ENCODE measurements around the gene GIPC3. TPM values are rescaled to one million over a fixed set of nuclear protein-coding genes. Genes with fewer than 3 reads are reported as not detected.
A peak's percentile ranks its signal among the peaks of the same experiment; 100 is the strongest.
"Not testable (repeated sequence)": the region's sequence is repeated elsewhere in the genome, so short reads cannot be mapped to it uniquely, and the experiment has no call there.

The GIPC3 gene
- total RNA-seq, 6 donors from 2014 or later, result 0.91 to 5.2 (median 1.4) TPM

GRCh38 chr19:3622224-3622623 is 36.9 kb downstream of the GIPC3 start:
- H3K4me3 ChIP-seq, result no peak overlapping the region
- H3K9me3 ChIP-seq, result no peaks in the 10 kb centered on the region
- H3K27me3 ChIP-seq, result no peaks in the 10 kb centered on the region
- H3K27ac ChIP-seq, result no peak overlapping the region
- WGBS, 2 donors, result 82 to 88% methylated on average over 12 of the region's 12 CpGs
- ATAC-seq (ENCODE audit: low FRiP score in 2 of 2), result no peak
- TF ChIP-seq POLR2AphosphoS5 (IDR thresholded peaks at IDR 0.05), result no peak
- no peak for DNase-seq
- peaks cover 26 to 39% (median 27%) of the 10 kb centered on the region in 4 donors for H3K4me1 ChIP-seq
- H3K36me3 ChIP-seq, result peaks cover 6 to 55% (median 42%) of the 10 kb centered on the region in 4 donors

- no peak for ATAC-seq (ENCODE audit: low FRiP score in 2 of 2)
- Histone ChIP-seq H3K27me3 (no peaks in the 10 kb centered on the region), H3K36me3 (peaks cover 6 to 51% (median 40%) of the 10 kb centered on the region in 4 donors), H3K9me3 (no peaks in the 10 kb centered on the region), H3K4me3 (no peak overlapping the region), H3K4me1 (peaks cover 21 to 34% (median 23%) of the 10 kb centered on the region in 4 donors), H3K27ac (no peak overlapping the region)
- 91 to 95% methylated on average over 29 to 34 of the region's 34 CpGs for WGBS, 2 donors
- no peak for TF ChIP-seq POLR2AphosphoS5 (IDR thresholded peaks at IDR 0.05)
- no peak for TF ChIP-seq CTCF (IDR thresholded peaks at IDR 0.05)
- TF ChIP-seq EP300 (IDR thresholded peaks at IDR 0.05), result no peak
- no peak for TF ChIP-seq POLR2A (IDR thresholded peaks at IDR 0.05)
- DNase-seq, result peak in 1 of 2 donors; percentile 86
These were observed 38.4 kb downstream of the GIPC3 start for GRCh38 chr19:3623716-3624115.

GRCh38 chr19:3625996-3626472 is 40.8 kb downstream of the GIPC3 start:
- no peaks in the 10 kb centered on the region for H3K9me3 ChIP-seq
- H3K4me1 ChIP-seq, result peaks cover 21 to 30% (median 23%) of the 10 kb centered on the region in 4 donors
- TF ChIP-seq POLR2A (IDR thresholded peaks at IDR 0.05) (no peak), POLR2AphosphoS5 (IDR thresholded peaks at IDR 0.05) (no peak)
- H3K4me3 ChIP-seq, result peak overlapping the region; percentile 94 to 98 (median 96)
- H3K27me3 ChIP-seq, result no peaks in the 10 kb centered on the region
- peak overlapping the region; percentile 86 to 94 (median 92) for H3K27ac ChIP-seq
- H3K36me3 ChIP-seq, result peaks cover 6 to 31% (median 21%) of the 10 kb centered on the region in 4 donors
- peak in 1 of 2 donors; percentile 5 for ATAC-seq (ENCODE audit: low FRiP score in 2 of 2)
- 2 to 3% methylated on average over 21 of the region's 21 CpGs for WGBS, 2 donors
- no peak for DNase-seq

- peak within 1 kb of the TSS; percentile 94 to 98 (median 96) for H3K4me3 ChIP-seq
- H3K36me3 ChIP-seq, result peaks cover 5 to 31% (median 22%) of the 10 kb centered on the region in 4 donors
- ATAC-seq (ENCODE audit: low FRiP score in 2 of 2) (peak; percentile 99 to 100), DNase-seq (peak; percentile 98 to 99)
- TF ChIP-seq CTCF (IDR thresholded peaks at IDR 0.05) (peak in 2 of 6 experiments; percentile 20 to 48), EP300 (IDR thresholded peaks at IDR 0.05) (peak in 1 of 4 donors; percentile 52), POLR2AphosphoS5 (IDR thresholded peaks at IDR 0.05) (peak; percentile 78 to 87), POLR2A (IDR thresholded peaks at IDR 0.05) (peak in 3 of 4 donors; percentile 58 to 82 (median 69))
- no peaks in the 10 kb centered on the region for H3K9me3 ChIP-seq
- H3K27me3 ChIP-seq, result no peaks in the 10 kb centered on the region
- H3K4me1 ChIP-seq, result peaks cover 21 to 30% (median 23%) of the 10 kb centered on the region in 4 donors
- WGBS, 2 donors, result 0 to 3% methylated on average over 7 to 57 of the region's 80 CpGs
- peak within 1 kb of the TSS; percentile 86 to 94 (median 92) for H3K27ac ChIP-seq
These were observed 41.4 kb downstream of the GIPC3 start, which contains the start of gene CACTIN for GRCh38 chr19:3626473-3627350. Gene CACTIN, minus strand, starts transcription at chr19:3626790. Its CDS starts 28 bp downstream, at chr19:3626762.

- TF ChIP-seq POLR2AphosphoS5 (IDR thresholded peaks at IDR 0.05), result no peak
- no peak for TF ChIP-seq CTCF (IDR thresholded peaks at IDR 0.05)
- TF ChIP-seq EP300 (IDR thresholded peaks at IDR 0.05), result no peak
- no peak for TF ChIP-seq POLR2A (IDR thresholded peaks at IDR 0.05)
- Histone ChIP-seq H3K27ac (peak overlapping the region in 3 of 4 donors; percentile 86 to 93 (median 92)), H3K27me3 (no peaks in the 10 kb centered on the region), H3K4me3 (peak overlapping the region in 3 of 4 donors; percentile 96 to 98 (median 97)), H3K36me3 (peaks cover 2 to 31% (median 24%) of the 10 kb centered on the region in 4 donors), H3K9me3 (no peaks in the 10 kb centered on the region), H3K4me1 (peaks cover 21 to 30% (median 23%) of the 10 kb centered on the region in 4 donors)
- 59 to 71% methylated on average over 5 to 7 of the region's 7 CpGs for WGBS, 2 donors
- ATAC-seq (ENCODE audit: low FRiP score in 2 of 2) (no peak), DNase-seq (no peak)
These were observed 42.1 kb downstream of the GIPC3 start for GRCh38 chr19:3627351-3627723.

- not testable (repeated sequence) for H3K4me3 ChIP-seq; ATAC-seq (ENCODE audit: low FRiP score in 2 of 2); H3K27ac ChIP-seq; H3K9me3 ChIP-seq; H3K27me3 ChIP-seq; DNase-seq
- 73 to 80% methylated on average over 9 of the region's 9 CpGs for WGBS, 2 donors
- H3K4me1 ChIP-seq, result peaks cover 21 to 30% (median 23%) of the 10 kb centered on the region in 4 donors
- H3K36me3 ChIP-seq, result peaks cover 0 to 31% (median 23%) of the 10 kb centered on the region in 4 donors
These were observed 43.5 kb downstream of the GIPC3 start for GRCh38 chr19:3628766-3629165.
